Esophagus squamous epithelium (tissue), 5 donors: ENCODE data around the gene SYT17. TPM values are rescaled to one million over a fixed set of nuclear protein-coding genes. Genes with fewer than 3 reads are reported as not detected.

Experiments used
- DNase-seq: peaks from one replicate; lab custom pipeline; 2025; lab: John Stamatoyannopoulos, UW
- H3K27ac ChIP-seq, 4 donors: fragments of 200-600 bp; sonication (generic); one replicate each; pipeline ENCODE4 v1.5.1; 2016 to 2019; ENCODE audit warnings: mild to moderate bottlenecking in 1 of 4
- H3K27me3 ChIP-seq, 4 donors: fragments of 200-600 bp; sonication (generic); 1 replicate in 3 of 4; 2 replicates in 1 of 4; pipeline versions ENCODE4 v1.5.1 to v1.6.0; 2017 to 2021; ENCODE audit warnings: antibody characterized with exemption in 1 of 4
- H3K36me3 ChIP-seq, 3 donors: fragments of 200-600 bp; sonication (generic); one replicate each; pipeline ENCODE4 v1.5.1; 2016 to 2019
- H3K4me1 ChIP-seq, 3 donors: fragments of 200-600 bp; sonication (generic); one replicate each; pipeline ENCODE4 v1.5.1; 2017 to 2019
- H3K4me3 ChIP-seq, 4 donors: fragments of 200-600 bp; sonication (generic); 1 replicate in 3 of 4; 2 replicates in 1 of 4; pipeline ENCODE4 v1.5.1; 2016 to 2019; ENCODE audit warnings: mild to moderate bottlenecking in 2 of 4, moderate library complexity in 1 of 4
- H3K9me3 ChIP-seq, 3 donors: fragments of 200-600 bp; sonication (generic); one replicate each; pipeline ENCODE4 v1.5.1; 2016 to 2019
- POLR2A ChIP-seq, 4 donors: fragments of 450-650 bp; IDR thresholded peaks; one replicate each; pipeline ENCODE4 v1.6.1; 2017; ENCODE audit warnings: antibody characterized with exemption in 4 of 4, mild to moderate bottlenecking in 4 of 4, moderate library complexity in 3 of 4
- WGBS, 2 donors: methylation state at CpG; one replicate each; pipeline ENCODE4 v1.1.5; 2018; 5-methylcytosine and 5-hydroxymethylcytosine counted together
- intact Hi-C: fragments of 100-400 bp; cut with DNase I; formaldehyde crosslinking; loops from one replicate; pipeline ENCODE4 v1.15.0; 2022
- total RNA-seq, 4 donors: library from RNA; depleted of rRNA; stranded (reverse); fragments of >200 nt; gene quantifications; one replicate each; pipeline ENCODE4 v1.1.0, GENCODE V29; 2016
- TF ChIP-seq, protein P1 (sequence below), 6 experiments: fragments of 450-650 bp in 4 of 6; fragments of 200-600 bp in 2 of 6; sonication (generic) in 2 of 6; IDR thresholded peaks; one replicate each; pipeline ENCODE4 v1.5.1; 2016 to 2019; ENCODE audit warnings: antibody characterized with exemption in 6 of 6, mild to moderate bottlenecking in 4 of 6, moderate library complexity in 4 of 6
- donor health status: DM: yes; HTN: yes; CAD: no.

The SYT17 gene
- total RNA-seq, 4 donors from 2014 or later = 0.88 to 7.6 (median 4.7) TPM

- Histone ChIP-seq H3K27me3 (no peaks in the 10 kb centered on the region), H3K4me1 (peaks cover 0 to 3% (median 0%) of the 10 kb centered on the region in 3 donors), H3K9me3 (peaks cover 0 to 5% (median 5%) of the 10 kb centered on the region in 3 donors), H3K4me3 (no peak overlapping the region), H3K27ac (no peak overlapping the region), H3K36me3 (no peaks in the 10 kb centered on the region)
- no peak for DNase-seq
- TF ChIP-seq, protein P1, sequence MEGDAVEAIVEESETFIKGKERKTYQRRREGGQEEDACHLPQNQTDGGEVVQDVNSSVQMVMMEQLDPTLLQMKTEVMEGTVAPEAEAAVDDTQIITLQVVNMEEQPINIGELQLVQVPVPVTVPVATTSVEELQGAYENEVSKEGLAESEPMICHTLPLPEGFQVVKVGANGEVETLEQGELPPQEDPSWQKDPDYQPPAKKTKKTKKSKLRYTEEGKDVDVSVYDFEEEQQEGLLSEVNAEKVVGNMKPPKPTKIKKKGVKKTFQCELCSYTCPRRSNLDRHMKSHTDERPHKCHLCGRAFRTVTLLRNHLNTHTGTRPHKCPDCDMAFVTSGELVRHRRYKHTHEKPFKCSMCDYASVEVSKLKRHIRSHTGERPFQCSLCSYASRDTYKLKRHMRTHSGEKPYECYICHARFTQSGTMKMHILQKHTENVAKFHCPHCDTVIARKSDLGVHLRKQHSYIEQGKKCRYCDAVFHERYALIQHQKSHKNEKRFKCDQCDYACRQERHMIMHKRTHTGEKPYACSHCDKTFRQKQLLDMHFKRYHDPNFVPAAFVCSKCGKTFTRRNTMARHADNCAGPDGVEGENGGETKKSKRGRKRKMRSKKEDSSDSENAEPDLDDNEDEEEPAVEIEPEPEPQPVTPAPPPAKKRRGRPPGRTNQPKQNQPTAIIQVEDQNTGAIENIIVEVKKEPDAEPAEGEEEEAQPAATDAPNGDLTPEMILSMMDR (IDR thresholded peaks at IDR 0.05) = no peak
- no peak for TF ChIP-seq POLR2A (IDR thresholded peaks at IDR 0.05)
- 79 to 83% methylated on average over 1 of the region's 1 CpG for WGBS, 2 donors
- intact Hi-C loops = no loop called here
Measured at GRCh38 chr16:19152042-19152441, 16.0 kb upstream of the SYT17 start.

GRCh38 chr16:19153876-19154275 is 14.2 kb upstream of the SYT17 start:
- TF ChIP-seq, protein P1 (IDR thresholded peaks at IDR 0.05) = no peak
- TF ChIP-seq POLR2A (IDR thresholded peaks at IDR 0.05) = no peak
- no peak overlapping the region for H3K4me3 ChIP-seq
- H3K27ac ChIP-seq = no peak overlapping the region
- 61% methylated on average over 4 of the region's 4 CpGs; no CpG with 5 or more reads in 1 of the 2 donors for WGBS, 2 donors
- intact Hi-C loops = no loop called here
- peaks cover 0 to 5% (median 0%) of the 10 kb centered on the region in 3 donors for H3K9me3 ChIP-seq
- no peaks in the 10 kb centered on the region for H3K27me3 ChIP-seq
- no peaks in the 10 kb centered on the region for H3K4me1 ChIP-seq
- no peaks in the 10 kb centered on the region for H3K36me3 ChIP-seq
- no peak for DNase-seq

DNA sequence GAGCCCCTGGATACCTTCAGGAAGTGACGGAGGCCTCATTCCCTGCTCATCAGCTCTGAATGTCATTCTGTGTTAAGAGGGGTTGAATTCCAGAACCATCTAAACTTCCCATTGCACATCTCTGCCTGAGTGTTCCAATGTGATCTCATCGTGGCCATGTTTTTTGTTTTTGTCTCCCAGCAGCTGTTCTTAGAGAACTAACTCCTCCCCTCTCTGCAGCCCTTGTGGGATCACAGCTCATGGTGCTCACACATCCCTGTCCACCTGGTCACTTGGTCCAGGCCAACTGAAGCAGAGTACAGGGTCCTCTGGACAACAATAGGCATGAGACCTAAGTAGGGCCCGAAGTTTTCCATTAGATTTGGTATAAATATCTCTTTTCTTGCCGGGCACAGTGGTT is 6.0 kb upstream of the SYT17 start:
- intact Hi-C loops = no loop called here
- WGBS, 2 donors = 82 to 85% methylated on average over 4 of the region's 4 CpGs
- Histone ChIP-seq H3K4me3 (no peak overlapping the region), H3K27ac (no peak overlapping the region), H3K9me3 (peaks cover 0 to 8% (median 0%) of the 10 kb centered on the region in 3 donors), H3K36me3 (no peaks in the 10 kb centered on the region), H3K27me3 (peaks cover 0 to 3% (median 0%) of the 10 kb centered on the region in 4 donors), H3K4me1 (peaks cover 0 to 3% (median 0%) of the 10 kb centered on the region in 3 donors)
- DNase-seq = no peak
- TF ChIP-seq POLR2A (IDR thresholded peaks at IDR 0.05) = no peak
- TF ChIP-seq, protein P1 (IDR thresholded peaks at IDR 0.05) = no peak

GRCh38 chr16:19163215-19163614 is 4.8 kb upstream of the SYT17 start:
- intact Hi-C loops = no loop called here
- Histone ChIP-seq H3K27ac (no peak overlapping the region), H3K4me3 (no peak overlapping the region), H3K27me3 (peaks cover 0 to 14% (median 0%) of the 10 kb centered on the region in 4 donors), H3K36me3 (no peaks in the 10 kb centered on the region), H3K4me1 (peaks cover 5 to 14% (median 8%) of the 10 kb centered on the region in 3 donors), H3K9me3 (peaks cover 0 to 8% (median 0%) of the 10 kb centered on the region in 3 donors)
- no peak for DNase-seq
- TF ChIP-seq POLR2A (IDR thresholded peaks at IDR 0.05) = no peak
- TF ChIP-seq, protein P1 (IDR thresholded peaks at IDR 0.05) = no peak
- WGBS, 2 donors = 50 to 86% methylated on average over 1 of the region's 1 CpG

DNA sequence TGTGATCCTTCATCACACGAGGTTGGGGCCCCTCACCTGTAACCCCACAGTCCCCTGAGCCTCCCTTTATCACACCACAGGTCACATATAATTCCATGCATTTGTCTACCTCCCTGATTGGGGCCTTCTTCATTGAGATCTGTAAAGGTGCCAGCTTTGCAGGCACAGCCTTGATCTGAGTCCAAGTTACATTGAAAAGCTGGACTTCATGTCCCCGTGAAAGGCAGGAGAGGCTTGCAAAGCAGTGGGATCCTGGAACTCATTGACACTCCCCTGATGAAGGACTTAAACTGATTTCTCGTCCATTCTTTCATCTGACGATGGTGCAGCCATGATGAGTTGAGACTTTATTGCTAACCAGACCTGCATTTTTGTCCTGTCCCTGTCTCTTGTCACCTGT is 3.8 kb upstream of the SYT17 start:
- H3K4me3 ChIP-seq = no peak overlapping the region
- no peaks in the 10 kb centered on the region for H3K36me3 ChIP-seq
- H3K27me3 ChIP-seq = peaks cover 0 to 25% (median 0%) of the 10 kb centered on the region in 4 donors
- 65 to 78% methylated on average over 4 of the region's 4 CpGs for WGBS, 2 donors
- intact Hi-C loops = no loop called here
- H3K4me1 ChIP-seq = peaks cover 16 to 25% (median 17%) of the 10 kb centered on the region in 3 donors
- peaks cover 0 to 8% (median 0%) of the 10 kb centered on the region in 3 donors for H3K9me3 ChIP-seq
- no peak for TF ChIP-seq POLR2A (IDR thresholded peaks at IDR 0.05)
- TF ChIP-seq, protein P1 (IDR thresholded peaks at IDR 0.05) = no peak
- H3K27ac ChIP-seq = no peak overlapping the region
- DNase-seq = no peak
